H4 (cell line): ENCODE measurements around the gene PRAMEF17. TPM values are rescaled to one million over a fixed set of nuclear protein-coding genes. Genes with fewer than 3 reads are reported as not detected.
"Not testable (repeated sequence)": the region's sequence is repeated elsewhere in the genome, so short reads cannot be mapped to it uniquely, and the experiment has no call there.

Experiments
- DNase-seq: peaks from one replicate; pipeline ENCODE4 v3.0.0-alpha.2; 2015; ENCODE audit warnings: low spot score
- total RNA-seq: library from RNA; depleted of rRNA; stranded (reverse); fragments of >200 nt; shearing (Covaris generic); gene quantifications from 2 replicates; pipeline ENCODE4 v1.2.3, GENCODE V29; 2014; rRNA removed

The PRAMEF17 gene, protein sequence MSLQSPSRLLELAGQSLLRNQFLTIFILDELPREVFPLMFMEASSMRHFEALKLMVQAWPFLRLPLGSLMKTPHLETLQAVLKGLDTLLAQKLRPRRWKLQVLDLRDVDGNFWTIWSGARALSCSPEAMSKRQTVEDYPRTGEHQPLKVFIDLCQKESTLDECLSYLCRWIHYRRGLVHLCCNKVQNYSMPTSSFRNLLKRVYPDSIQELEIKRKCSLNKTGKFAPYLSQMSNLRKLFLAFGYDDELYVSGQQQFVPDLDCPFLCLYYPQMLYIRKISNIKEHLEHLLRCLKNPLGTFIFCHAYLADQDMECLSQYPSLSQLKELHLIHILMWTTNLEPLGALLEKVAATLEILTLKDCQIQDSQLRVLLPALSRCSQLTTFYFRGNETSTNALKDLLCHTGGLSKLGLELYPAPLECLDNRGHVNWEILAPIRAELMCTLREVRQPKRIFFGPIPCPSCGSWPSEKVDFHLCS
- total RNA-seq, result not detected in 2 replicates

DNA sequence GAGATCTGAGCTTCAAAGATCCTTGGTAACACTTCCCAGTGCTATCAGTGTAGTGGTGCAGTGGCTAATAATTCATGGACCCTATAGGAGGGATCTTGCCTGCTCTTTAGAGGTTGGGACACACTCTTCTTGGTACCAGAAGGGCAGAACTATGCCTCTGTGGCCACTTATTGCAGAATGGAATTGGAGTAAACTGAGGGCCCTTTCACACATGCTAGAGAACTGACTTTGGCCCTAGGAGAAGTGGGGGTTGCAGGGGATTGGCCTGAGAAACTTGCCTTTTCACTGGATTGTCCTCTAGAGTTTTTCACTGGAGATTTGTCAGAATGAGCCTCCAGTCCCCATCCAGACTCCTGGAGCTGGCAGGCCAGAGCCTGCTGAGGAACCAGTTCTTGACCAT is at the start of gene PRAMEF17:
PRAMEF17 (plus strand) TSS at position 301 of the 400 bp plus-strand sequence; CDS start at position 327, 26 bp downstream.
- DNase-seq, result not testable (repeated sequence)

GRCh38 chr1:13342496-13342895 is 46.9 kb upstream of the PRAMEF17 start:
- not testable (repeated sequence) for DNase-seq

GRCh38 chr1:13347034-13347433 is 42.4 kb upstream of the PRAMEF17 start, which contains the start of gene PRAMEF14:
Gene PRAMEF14, minus strand, starts transcription at chr1:13347134. Its CDS starts 1,820 bp downstream, at chr1:13345314.
- not testable (repeated sequence) for DNase-seq

GRCh38 chr1:13353476-13353875 is 36.0 kb upstream of the PRAMEF17 start:
- DNase-seq, result not testable (repeated sequence)

DNA sequence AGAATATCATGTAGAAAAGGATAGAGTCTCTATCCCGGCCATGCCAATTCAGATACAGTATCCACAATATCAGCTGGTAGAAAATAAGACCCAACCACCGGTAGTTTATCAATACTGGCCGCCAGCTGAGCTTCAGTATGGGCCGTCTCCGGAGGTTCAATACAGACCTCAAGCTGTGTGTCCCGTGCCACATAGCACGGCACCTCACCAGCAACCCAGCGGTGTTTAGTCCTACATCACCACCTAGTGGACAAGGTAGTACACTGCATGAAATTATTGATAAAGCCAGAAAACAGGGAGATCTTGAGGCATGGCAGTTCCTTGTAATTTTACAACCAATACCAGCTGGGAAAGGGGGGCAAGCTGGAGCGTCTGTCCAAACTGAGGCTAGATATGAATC is 35.0 kb upstream of the PRAMEF17 start:
- not testable (repeated sequence) for DNase-seq

GRCh38 chr1:13356774-13357173 is 32.7 kb upstream of the PRAMEF17 start:
- peak; percentile 45 for DNase-seq

DNA sequence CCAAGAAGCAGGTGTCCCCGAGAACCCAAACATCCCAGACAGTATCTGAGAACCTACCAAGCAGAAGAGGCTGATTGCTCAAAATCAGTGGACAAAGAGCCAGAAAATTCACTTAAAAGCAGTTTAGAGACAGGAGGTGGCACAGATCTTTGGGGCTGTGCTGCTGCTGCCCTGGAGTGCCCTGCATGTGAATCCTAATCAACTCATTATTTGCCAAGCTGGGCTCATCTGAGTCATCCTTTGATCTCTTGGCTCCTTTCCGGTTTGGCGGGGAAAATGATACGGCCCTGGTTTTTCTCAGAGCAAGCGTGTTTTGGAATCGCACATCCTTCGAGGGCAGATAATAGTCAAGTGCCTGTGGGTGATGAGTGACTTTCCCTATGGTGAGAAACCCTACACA is 27.1 kb upstream of the PRAMEF17 start:
- not testable (repeated sequence) for DNase-seq

DNA sequence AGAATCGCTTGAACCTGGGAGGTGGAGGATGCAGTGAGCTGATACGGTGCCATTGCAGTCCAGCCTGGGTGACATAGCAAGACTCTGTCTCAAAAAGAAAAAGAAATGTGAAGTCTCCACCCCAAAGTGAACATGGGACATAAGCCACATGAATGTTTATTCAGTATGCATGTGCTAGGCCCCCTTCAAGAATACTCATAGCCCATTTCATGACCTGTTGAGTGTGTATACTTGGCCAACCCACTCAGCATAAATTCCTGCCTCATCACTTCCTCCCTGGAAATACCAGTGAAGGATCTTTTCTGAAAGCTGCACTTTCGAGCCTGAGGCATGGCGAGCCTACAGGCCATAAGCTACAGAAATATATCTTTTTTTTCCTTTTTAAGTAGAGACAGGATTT is 24.5 kb upstream of the PRAMEF17 start:
- DNase-seq, result not testable (repeated sequence)

GRCh38 chr1:13366536-13366935 is 22.9 kb upstream of the PRAMEF17 start:
- DNase-seq, result not testable (repeated sequence)

DNA sequence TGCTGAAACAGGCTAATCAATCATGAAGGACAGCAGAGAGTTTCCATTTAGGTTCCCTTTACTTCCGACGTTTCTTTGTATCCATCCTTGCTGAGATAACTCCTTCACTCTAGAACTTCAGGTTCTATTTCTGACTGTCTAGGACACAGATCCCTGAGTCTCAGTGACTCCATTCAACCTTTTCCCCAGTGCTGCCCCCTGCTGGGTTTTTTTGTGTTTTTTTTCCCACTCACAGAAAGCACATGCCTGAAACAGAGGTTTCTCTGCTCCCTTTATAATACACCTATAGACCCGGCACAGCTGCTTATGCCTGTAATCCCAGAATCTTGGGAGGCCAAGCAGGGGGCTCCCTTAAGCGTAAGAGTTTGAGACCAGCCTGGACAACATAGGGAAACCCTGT is 20.9 kb upstream of the PRAMEF17 start:
- DNase-seq, result not testable (repeated sequence)

DNA sequence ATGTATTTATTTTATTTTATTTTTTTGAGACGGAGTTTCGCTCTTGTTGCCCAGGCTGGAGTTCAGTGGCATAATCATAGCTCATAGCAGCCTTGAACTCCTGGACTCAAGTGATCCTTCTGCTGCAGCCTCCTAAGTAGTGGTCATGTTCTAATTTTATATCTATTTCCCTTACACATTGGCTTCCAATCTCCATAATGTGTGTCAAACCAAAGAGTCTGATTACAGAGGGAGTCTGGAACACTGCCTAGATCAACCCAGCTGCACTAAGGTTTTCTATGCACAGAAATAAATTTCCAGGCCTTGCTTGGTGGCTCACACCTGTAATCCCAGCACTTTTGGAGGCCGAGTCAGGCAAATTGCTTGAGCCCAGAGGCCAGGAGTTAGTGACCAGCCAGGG is 10.4 kb upstream of the PRAMEF17 start:
- not testable (repeated sequence) for DNase-seq

DNA sequence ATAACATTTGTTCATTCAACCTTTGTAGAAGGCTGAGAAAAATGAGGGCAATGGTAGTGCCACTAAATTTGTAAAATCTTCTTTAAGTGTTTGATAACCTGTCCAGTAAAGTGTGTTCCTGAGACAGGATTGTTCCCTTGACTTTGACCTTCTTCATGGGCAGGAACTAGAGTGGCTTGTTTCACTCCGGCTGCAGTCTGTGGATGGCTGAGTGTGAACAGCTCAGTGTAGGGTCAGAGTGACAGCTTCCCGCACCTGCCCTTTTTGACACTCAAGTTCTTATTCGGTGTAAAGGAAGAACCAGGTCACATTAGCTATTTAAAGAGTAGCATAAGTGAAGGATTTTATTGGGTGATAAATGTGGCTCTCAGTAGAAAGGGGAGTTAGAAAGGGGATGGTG is 9.1 kb upstream of the PRAMEF17 start:
- DNase-seq, result not testable (repeated sequence)

- DNase-seq, result not testable (repeated sequence)
Measured at GRCh38 chr1:13393004-13393403, 3.6 kb downstream of the PRAMEF17 start.

- DNase-seq, result not testable (repeated sequence)
Measured at GRCh38 chr1:13394761-13395160, 5.3 kb downstream of the PRAMEF17 start.

DNA sequence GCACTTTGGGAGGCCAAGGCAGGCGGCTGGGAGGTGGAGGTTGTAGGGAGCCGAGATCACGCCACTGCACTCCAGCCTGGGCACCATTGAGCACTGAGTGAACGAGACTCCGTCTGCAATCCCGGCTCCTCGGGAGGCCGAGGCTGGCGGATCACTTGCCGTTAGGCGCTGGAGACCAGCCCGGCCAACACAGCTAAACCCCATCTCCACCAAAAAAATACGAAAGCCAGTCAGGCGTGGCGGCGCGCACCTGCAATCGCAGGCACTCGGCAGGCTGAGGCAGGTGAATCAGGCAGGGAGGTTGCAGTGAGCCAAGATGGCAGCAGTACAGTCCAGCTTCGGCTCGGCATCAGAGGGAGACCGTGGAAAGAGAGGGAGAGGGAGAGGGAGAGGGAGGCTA is 5.9 kb downstream of the PRAMEF17 start:
- not testable (repeated sequence) for DNase-seq

DNA sequence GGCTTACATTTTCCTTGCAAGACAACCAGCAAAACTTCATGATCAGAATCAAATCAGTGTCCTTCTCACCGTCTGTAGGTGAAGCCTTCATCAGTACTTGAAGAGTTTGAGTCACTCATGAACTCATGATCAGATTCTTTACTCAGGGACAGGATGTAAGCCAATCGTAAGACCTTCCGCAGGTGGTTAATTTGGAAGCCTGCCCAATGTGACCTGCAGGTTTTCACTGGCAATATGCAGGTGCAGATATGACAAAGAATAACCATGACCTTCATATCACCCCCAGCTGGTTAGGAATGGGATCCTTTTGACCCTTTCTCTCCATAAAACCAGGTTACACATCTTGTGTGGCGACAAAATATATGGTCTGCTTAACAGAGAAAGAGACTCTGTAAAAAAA is 18.4 kb downstream of the PRAMEF17 start:
- DNase-seq, result no peak

- DNase-seq, result not testable (repeated sequence)
Measured at GRCh38 chr1:13410150-13410549, 20.7 kb downstream of the PRAMEF17 start, which contains the start of gene PRAMEF20. Gene PRAMEF20, plus strand, starts transcription at chr1:13410450. Its CDS starts 5,905 bp downstream, at chr1:13416355.

DNA sequence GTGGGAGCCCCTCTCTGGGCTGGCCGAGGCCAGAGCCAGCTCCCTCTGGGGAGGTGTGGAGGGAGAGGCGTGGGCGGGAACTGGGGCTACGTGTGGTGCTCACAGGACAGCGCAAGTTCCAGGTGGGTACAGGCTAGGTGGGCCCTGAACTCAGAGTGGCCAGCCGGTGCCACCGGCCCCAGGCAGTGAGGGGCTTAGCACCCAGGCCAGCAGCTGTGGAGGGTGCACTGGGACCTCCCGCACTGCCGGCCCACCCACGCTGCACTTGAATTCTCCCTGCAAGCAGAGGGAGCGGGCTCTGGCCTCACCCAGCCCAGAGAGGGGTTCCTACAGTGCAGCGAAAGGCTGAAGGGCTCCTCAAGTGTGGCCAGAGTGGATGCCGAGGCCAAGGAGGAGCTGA is 41.1 kb downstream of the PRAMEF17 start:
- no peak for DNase-seq

DNA sequence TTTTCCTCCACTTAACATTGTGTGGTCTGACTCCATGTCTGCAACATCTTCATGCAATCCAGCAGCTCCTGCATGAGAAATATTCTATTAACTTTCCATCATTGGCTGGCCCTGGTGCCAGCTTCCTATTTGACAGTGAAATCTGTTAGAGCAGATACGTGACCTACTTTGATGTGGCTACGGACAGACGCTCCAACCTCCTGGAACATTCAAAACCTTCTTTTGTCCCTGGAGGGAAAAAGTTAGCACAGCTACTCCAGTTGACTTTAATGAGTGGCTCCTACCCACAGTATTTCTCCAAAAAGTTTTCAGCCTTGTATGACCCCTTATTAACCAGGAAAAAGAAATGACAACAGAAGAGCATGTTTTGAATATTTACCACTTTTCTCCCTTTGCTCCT is 42.8 kb downstream of the PRAMEF17 start:
- no peak for DNase-seq

GRCh38 chr1:13433694-13434358 is 44.4 kb downstream of the PRAMEF17 start:
- DNase-seq, result not testable (repeated sequence)

- no peak for DNase-seq
Measured at GRCh38 chr1:13435458-13435857, 46.0 kb downstream of the PRAMEF17 start.

GRCh38 chr1:13439104-13439783 is 49.8 kb downstream of the PRAMEF17 start:
- not testable (repeated sequence) for DNase-seq
